Measurements from ENCODE around the gene LBHD2. TPM values are rescaled to one million over a fixed set of nuclear protein-coding genes. Genes with fewer than 3 reads are reported as not detected.

The LBHD2 gene
- total and polyA plus RNA-seq, 2 of the 8 experiments (the other 6 are each of a cell fraction or from before 2014, with no cell fraction given) = not detected

DNA sequence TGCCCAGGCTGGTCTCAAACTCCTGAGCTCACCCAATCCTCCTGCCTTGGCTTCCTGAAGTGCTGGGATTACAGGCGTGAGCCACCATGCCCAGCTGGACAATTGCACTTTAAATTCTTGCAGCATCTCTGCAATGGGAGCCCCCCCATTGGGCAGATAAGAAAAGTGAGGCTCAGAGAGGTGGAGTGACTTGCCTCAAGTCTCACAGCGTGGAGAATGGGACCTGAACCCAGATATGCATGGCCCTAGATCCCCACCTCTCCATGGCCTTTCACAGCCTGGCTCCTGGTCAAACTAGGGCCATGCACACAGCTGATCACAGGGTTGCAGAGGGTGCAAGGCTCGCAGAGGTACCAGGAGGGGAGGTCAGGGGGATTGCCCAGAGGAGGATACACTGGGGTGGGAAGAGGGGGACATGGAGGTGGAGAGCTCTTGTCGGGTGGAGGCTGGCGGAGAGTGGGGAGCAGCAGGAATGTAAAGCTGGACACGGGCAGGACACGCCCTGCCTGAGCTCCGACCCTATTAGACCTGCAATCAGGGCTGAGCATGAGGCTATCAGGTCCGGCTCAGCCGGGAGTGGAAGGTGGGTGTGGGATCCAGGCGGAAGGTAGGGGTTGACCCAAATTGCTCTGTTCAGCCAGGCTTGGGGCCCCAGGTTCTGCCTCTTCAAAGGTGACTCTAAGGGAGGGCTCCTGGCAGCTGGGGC, 17.4 kb downstream of the LBHD2 start:
- H3K4ac ChIP-seq (replicated peaks; ENCODE audit: insufficient read length, low read depth, low read length) = no peak overlapping the region
- no peak overlapping the region for H3K14ac ChIP-seq (ENCODE audit: insufficient read length)
- DNase-seq (ENCODE audit: low read depth in 1 of 2, low spot score in 2 of 2) (no peak), FAIRE-seq (no peak)
- H3K4me2 ChIP-seq (ENCODE audit: insufficient read depth in 1 of 2, low read depth in 2 of 2, low read length in 2 of 2) = no peak overlapping the region
- H3K4me1 ChIP-seq (replicated peaks in 1 of 4; ENCODE audit: control insufficient read depth in 3 of 4, insufficient read depth in 4 of 4, low read length in 3 of 4) = peaks cover 0 to 31% (median 17%) of the 10 kb centered on the region in 4 experiments; a peak in 6 of 7 replicates
- H3K79me2 ChIP-seq (ENCODE audit: control insufficient read depth in 1 of 2, insufficient read depth in 2 of 2, low read length in 2 of 2) = no peaks in the 10 kb centered on the region
- POLR2A ChIA-PET (ENCODE audit: partially characterized antibody) = interaction anchor here (0.7 to 1.3 kb wide), 4 partner anchors 115 to 234 kb away, joined by 3 to 4 read pairs (median 4); no protein-coding TSS in a partner anchor
- no peak overlapping the region for H3K23ac ChIP-seq (ENCODE audit: insufficient read length)
- no peak overlapping the region for H2AK5ac ChIP-seq (ENCODE audit: low read depth, low read length)
- peak overlapping the region; percentile 45 for H4K91ac ChIP-seq (replicated peaks; ENCODE audit: insufficient read length, low read length)
- H3K27me3 ChIP-seq (replicated peaks in 1 of 4; ENCODE audit: control insufficient read depth in 3 of 4, extremely low read depth in 1 of 4, insufficient read depth in 3 of 4, low read length in 3 of 4) = peaks cover 7 to 42% (median 34%) of the 10 kb centered on the region in 4 experiments
- no peak overlapping the region for H4K5ac ChIP-seq (ENCODE audit: insufficient read length, low read depth, low read length)
- no peak overlapping the region for H3K9ac ChIP-seq (replicated peaks in 1 of 4; ENCODE audit: extremely low read depth in 1 of 4, low read depth in 3 of 4, low read length in 3 of 4)
- H2BK15ac ChIP-seq (ENCODE audit: low read length) = no peak overlapping the region
- TF ChIP-seq TBP (IDR thresholded peaks at IDR 0.05; ENCODE audit: low read depth, low read length) (no peak), POU5F1 (IDR thresholded peaks at IDR 0.05; ENCODE audit: low read depth, low read length) (no peak), JUN (IDR thresholded peaks at IDR 0.05; ENCODE audit: low read depth, low read length) (no peak), RFX5 (IDR thresholded peaks at IDR 0.05; ENCODE audit: borderline replicate concordance, low read depth, low read length) (no peak), SP1 (IDR thresholded peaks at IDR 0.05; ENCODE audit: low read depth, low read length) (no peak), RXRA (IDR thresholded peaks at IDR 0.05; ENCODE audit: insufficient read depth, low read depth, low read length) (no peak)
- TF ChIP-seq, protein P1, sequence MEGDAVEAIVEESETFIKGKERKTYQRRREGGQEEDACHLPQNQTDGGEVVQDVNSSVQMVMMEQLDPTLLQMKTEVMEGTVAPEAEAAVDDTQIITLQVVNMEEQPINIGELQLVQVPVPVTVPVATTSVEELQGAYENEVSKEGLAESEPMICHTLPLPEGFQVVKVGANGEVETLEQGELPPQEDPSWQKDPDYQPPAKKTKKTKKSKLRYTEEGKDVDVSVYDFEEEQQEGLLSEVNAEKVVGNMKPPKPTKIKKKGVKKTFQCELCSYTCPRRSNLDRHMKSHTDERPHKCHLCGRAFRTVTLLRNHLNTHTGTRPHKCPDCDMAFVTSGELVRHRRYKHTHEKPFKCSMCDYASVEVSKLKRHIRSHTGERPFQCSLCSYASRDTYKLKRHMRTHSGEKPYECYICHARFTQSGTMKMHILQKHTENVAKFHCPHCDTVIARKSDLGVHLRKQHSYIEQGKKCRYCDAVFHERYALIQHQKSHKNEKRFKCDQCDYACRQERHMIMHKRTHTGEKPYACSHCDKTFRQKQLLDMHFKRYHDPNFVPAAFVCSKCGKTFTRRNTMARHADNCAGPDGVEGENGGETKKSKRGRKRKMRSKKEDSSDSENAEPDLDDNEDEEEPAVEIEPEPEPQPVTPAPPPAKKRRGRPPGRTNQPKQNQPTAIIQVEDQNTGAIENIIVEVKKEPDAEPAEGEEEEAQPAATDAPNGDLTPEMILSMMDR (IDR thresholded peaks at IDR 0.05; ENCODE audit: control extremely low read depth in 1 of 3, insufficient read depth in 1 of 3, low read depth in 1 of 3, low read length in 3 of 3) = no peak
- TF ChIP-seq, protein P2, sequence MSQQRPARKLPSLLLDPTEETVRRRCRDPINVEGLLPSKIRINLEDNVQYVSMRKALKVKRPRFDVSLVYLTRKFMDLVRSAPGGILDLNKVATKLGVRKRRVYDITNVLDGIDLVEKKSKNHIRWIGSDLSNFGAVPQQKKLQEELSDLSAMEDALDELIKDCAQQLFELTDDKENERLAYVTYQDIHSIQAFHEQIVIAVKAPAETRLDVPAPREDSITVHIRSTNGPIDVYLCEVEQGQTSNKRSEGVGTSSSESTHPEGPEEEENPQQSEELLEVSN (IDR thresholded peaks at IDR 0.05) = no peak
- no peak overlapping the region for H3K56ac ChIP-seq (replicated peaks; ENCODE audit: insufficient read length, low read depth, low read length)
- no peak overlapping the region for H3K18ac ChIP-seq (ENCODE audit: extremely low read depth, low read length)
- no peak overlapping the region for H3K27ac ChIP-seq (ENCODE audit: low read depth, low read length)
- CTCF ChIA-PET (ENCODE audit: partially characterized antibody) = interaction anchor here (1.1 to 10.4 kb wide), 8 partner anchors 8 to 200 kb away, joined by 3 to 276 read pairs (median 20); partner anchors contain the start of genes LBHD2 and TNFAIP2
- H3K9me3 ChIP-seq (ENCODE audit: insufficient read depth in 2 of 2, low read depth in 1 of 2, low read length in 1 of 2) = no peaks in the 10 kb centered on the region
- H3K36me3 ChIP-seq (ENCODE audit: control insufficient read depth in 2 of 4, insufficient read depth in 4 of 4, low read length in 3 of 4) = no peaks in the 10 kb centered on the region
- 92% methylated on average over 11 of the region's 11 CpGs; no CpG with 5 or more reads in 1 of the 2 experiments for WGBS, 2 experiments (ENCODE audit: extremely low coverage in 1 of 2, insufficient coverage in 1 of 2, insufficient read length in 1 of 2, insufficient replicate concordance in 2 of 2, low coverage in 1 of 2, low lambda C conversion rate in 2 of 2, missing lambda C conversion rate in 1 of 2)
- no peaks in the 10 kb centered on the region for H3K79me1 ChIP-seq (ENCODE audit: low read depth, low read length)
- no peak overlapping the region for H3K4me3 ChIP-seq (ENCODE audit: extremely low read depth in 1 of 4, insufficient read depth in 2 of 4, low read depth in 3 of 4, low read length in 4 of 4)
- no peak overlapping the region for H4K8ac ChIP-seq (ENCODE audit: extremely low read depth, insufficient read depth, low read length)
- H2BK5ac ChIP-seq (ENCODE audit: low read depth, low read length) = no peak overlapping the region
- H4K20me1 ChIP-seq (replicated peaks in 1 of 2; ENCODE audit: control insufficient read depth in 1 of 2, insufficient read depth in 2 of 2, low read length in 2 of 2) = peaks cover 0 to 3% of the 10 kb centered on the region in 2 experiments
- H2BK120ac ChIP-seq (replicated peaks; ENCODE audit: low read depth, low read length) = no peak overlapping the region
- H2BK12ac ChIP-seq (ENCODE audit: low read depth, low read length) = 0 out of 2 replicates have a peak overlapping the region, but pooled peaks have one; percentile 14
- H2BK20ac ChIP-seq (ENCODE audit: low read length) = peak overlapping the region; percentile 43; the same call in 1 of the 2 replicates
- H2AFZ ChIP-seq (ENCODE audit: low read length) = no peak overlapping the region
- peaks cover 3% of the 10 kb centered on the region; the same call in 1 of the 2 replicates for H3K23me2 ChIP-seq (ENCODE audit: low read depth, low read length)
